H9 (cell line): ENCODE data around the gene MFSD1. TPM values are rescaled to one million over a fixed set of nuclear protein-coding genes. Genes with fewer than 3 reads are reported as not detected.

ENCODE experiments used
- DNase-seq: peaks from one replicate; pipeline ENCODE4 v3.0.0-alpha.2; 2017
- H2AFZ ChIP-seq: one replicate; pipeline ENCODE4 v1.6.1; 2013; ENCODE audit warnings: mild to moderate bottlenecking, low read length, control low read depth, moderate library complexity
- H2AK5ac ChIP-seq: 2 replicates; pipeline ENCODE4 v1.6.1; 2013; ENCODE audit warnings: low read length, control low read depth, mixed read lengths; ENCODE audit not compliant: insufficient read length
- H2BK120ac ChIP-seq: one replicate; pipeline ENCODE4 v1.6.1; 2013; ENCODE audit warnings: low read depth, mild to moderate bottlenecking, low read length, control low read depth, inconsistent platforms; ENCODE audit not compliant: poor library complexity, severe bottlenecking
- H2BK12ac ChIP-seq: 2 replicates; pipeline ENCODE4 v1.6.1; 2013; ENCODE audit warnings: low read length, control low read depth, mixed read lengths, low read depth; ENCODE audit not compliant: insufficient read length
- H2BK15ac ChIP-seq: 2 replicates; pipeline ENCODE4 v1.6.1; 2013; ENCODE audit warnings: low read depth, low read length, control low read depth
- H2BK20ac ChIP-seq: one replicate; pipeline ENCODE4 v1.6.1; 2013; ENCODE audit warnings: low read depth, mild to moderate bottlenecking, low read length, control low read depth, inconsistent platforms; ENCODE audit not compliant: poor library complexity, severe bottlenecking
- H2BK5ac ChIP-seq: 2 replicates; pipeline ENCODE4 v1.6.1; 2013; ENCODE audit warnings: low read length, control low read depth, mixed read lengths; ENCODE audit not compliant: insufficient read length
- H3K14ac ChIP-seq: 2 replicates; pipeline ENCODE4 v1.6.1; 2013; ENCODE audit warnings: low read length, control low read depth; ENCODE audit not compliant: insufficient read depth
- H3K18ac ChIP-seq: 2 replicates; pipeline ENCODE4 v1.6.1; 2013; ENCODE audit warnings: low read depth, mild to moderate bottlenecking, mixed read lengths, low read length, control low read depth; ENCODE audit not compliant: insufficient read length
- H3K23ac ChIP-seq: 2 replicates; pipeline ENCODE4 v1.6.1; 2013; ENCODE audit warnings: low read length, control low read depth, mixed read lengths, low read depth; ENCODE audit not compliant: insufficient read length
- H3K23me2 ChIP-seq: 2 replicates; pipeline ENCODE4 v1.6.1; 2013; ENCODE audit warnings: low read depth, mild to moderate bottlenecking, mixed read lengths, low read length, control low read depth; ENCODE audit not compliant: insufficient read length, poor library complexity, severe bottlenecking
- H3K27ac ChIP-seq: 2 replicates; pipeline ENCODE4 v1.5.1; 2013; ENCODE audit warnings: low read length, control low read depth, mixed read lengths, low read depth; ENCODE audit not compliant: insufficient read length
- H3K27me3 ChIP-seq: 2 replicates; pipeline ENCODE4 v1.6.1; 2013; ENCODE audit warnings: low read length, control low read depth, inconsistent platforms; ENCODE audit not compliant: insufficient read depth
- H3K4ac ChIP-seq: 2 replicates; pipeline ENCODE4 v1.6.1; 2013; ENCODE audit warnings: low read depth, mild to moderate bottlenecking, control low read depth, inconsistent platforms, low read length, moderate library complexity
- H3K4me1 ChIP-seq: 2 replicates; pipeline ENCODE4 v1.6.1; 2013; ENCODE audit warnings: low read length, control low read depth, inconsistent platforms; ENCODE audit not compliant: insufficient read depth
- H3K4me2 ChIP-seq: 2 replicates; pipeline ENCODE4 v1.6.1; 2013; ENCODE audit warnings: low read length, control low read depth, mixed read lengths; ENCODE audit not compliant: insufficient read length, insufficient read depth
- H3K56ac ChIP-seq: 2 replicates; pipeline ENCODE4 v1.6.1; 2013; ENCODE audit warnings: low read depth, mild to moderate bottlenecking, mixed read lengths, low read length, control low read depth; ENCODE audit not compliant: insufficient read length
- H3K79me1 ChIP-seq: 2 replicates; pipeline ENCODE4 v1.6.1; 2013; ENCODE audit warnings: low read depth, mild to moderate bottlenecking, moderate library complexity, low read length, control low read depth, inconsistent platforms; ENCODE audit not compliant: insufficient read depth, poor library complexity, severe bottlenecking
- H3K79me2 ChIP-seq: 2 replicates; pipeline ENCODE4 v1.6.1; 2013; ENCODE audit warnings: low read length, control low read depth, inconsistent platforms; ENCODE audit not compliant: insufficient read depth
- H3K9ac ChIP-seq: 2 replicates; pipeline ENCODE4 v1.6.1; 2013; ENCODE audit warnings: low read length, control low read depth, mixed read lengths; ENCODE audit not compliant: insufficient read length; ENCODE audit errors: extremely low read depth
- H3K9me3 ChIP-seq: one replicate; pipeline ENCODE4 v1.6.1; 2013; ENCODE audit warnings: low read depth, low read length, inconsistent platforms; ENCODE audit not compliant: control insufficient read depth
- H3T11ph ChIP-seq: one replicate; pipeline ENCODE4 v1.6.1; 2013; ENCODE audit warnings: mild to moderate bottlenecking, low read length, control low read depth, inconsistent platforms
- H4K20me1 ChIP-seq: one replicate; pipeline ENCODE4 v1.6.1; 2013; ENCODE audit not compliant: control insufficient read depth, insufficient read length, insufficient read depth
- H4K5ac ChIP-seq: 2 replicates; pipeline ENCODE4 v1.6.1; 2013; ENCODE audit warnings: low read depth, mild to moderate bottlenecking, mixed read lengths, low read length, control low read depth; ENCODE audit not compliant: insufficient read length
- H4K8ac ChIP-seq: replicated peaks from 2 replicates; pipeline ENCODE4 v1.6.1; 2013; ENCODE audit warnings: low read length, control low read depth, mixed read lengths, low read depth; ENCODE audit not compliant: insufficient read length
- H4K91ac ChIP-seq: 2 replicates; pipeline ENCODE4 v1.6.1; 2013; ENCODE audit warnings: low read depth, mild to moderate bottlenecking, moderate library complexity, mixed read lengths, low read length, control low read depth; ENCODE audit not compliant: insufficient read length
- H3K27ac Mint-ChIP-seq, 3 experiments: 2 replicates in 2 of 3; 3 replicates in 1 of 3; pipeline ENCODE4 v1.8.0; 2020 to 2021; ENCODE audit warnings: mixed read lengths in 3 of 3, mild to moderate bottlenecking in 1 of 3, moderate library complexity in 1 of 3
- H3K27me3 Mint-ChIP-seq: 2 replicates; pipeline ENCODE4 v1.8.0; 2021; ENCODE audit warnings: low read depth, mild to moderate bottlenecking, moderate library complexity, mixed read lengths
- H3K36me3 Mint-ChIP-seq, 3 experiments: 2 replicates in 2 of 3; 3 replicates in 1 of 3; pipeline ENCODE4 v1.8.0; 2020 to 2021; ENCODE audit warnings: low read depth in 3 of 3, mixed read lengths in 3 of 3; ENCODE audit not compliant: insufficient read depth in 1 of 3
- H3K4me1 Mint-ChIP-seq, 2 experiments: 2 replicates each; pipeline ENCODE4 v1.8.0; 2020; ENCODE audit warnings: mixed read lengths in 2 of 2
- H3K4me3 Mint-ChIP-seq, 2 experiments: 2 replicates in 1 of 2; 3 replicates in 1 of 2; pipeline ENCODE4 v1.8.0; 2020 to 2021; ENCODE audit warnings: mild to moderate bottlenecking in 2 of 2, mixed read lengths in 2 of 2, moderate library complexity in 1 of 2
- H3K9me3 Mint-ChIP-seq, 2 experiments: 2 replicates in 1 of 2; 3 replicates in 1 of 2; pipeline ENCODE4 v1.8.0; 2020; ENCODE audit warnings: mild to moderate bottlenecking in 2 of 2, mixed read lengths in 2 of 2, moderate library complexity in 1 of 2
- CTCF ChIP-seq: fragments of 200-600 bp; sonication (generic); conservative IDR thresholded peaks from 3 replicates; pipeline ENCODE4 v1.8.0; 2021; ENCODE audit warnings: antibody characterized with exemption, mild to moderate bottlenecking
- WGBS: extraction: QIAGEN DNeasy Blood & Tissue Kit; methylation state at CpG from one replicate; pipeline ENCODE4 v1.1.7; 2013; ENCODE audit warnings: missing lambda C conversion rate, low lambda C conversion rate, mixed read lengths; ENCODE audit not compliant: insufficient read length; ENCODE audit errors: extremely low coverage; 5-methylcytosine and 5-hydroxymethylcytosine counted together
- total RNA-seq: library from RNA; stranded (reverse); gene quantifications from 2 replicates; pipeline ENCODE4 v1.2.1, GENCODE V29; 2021

MFSD1 gene
- total RNA-seq, 1 experiment from 2014 or later: 9.5 TPM

DNA sequence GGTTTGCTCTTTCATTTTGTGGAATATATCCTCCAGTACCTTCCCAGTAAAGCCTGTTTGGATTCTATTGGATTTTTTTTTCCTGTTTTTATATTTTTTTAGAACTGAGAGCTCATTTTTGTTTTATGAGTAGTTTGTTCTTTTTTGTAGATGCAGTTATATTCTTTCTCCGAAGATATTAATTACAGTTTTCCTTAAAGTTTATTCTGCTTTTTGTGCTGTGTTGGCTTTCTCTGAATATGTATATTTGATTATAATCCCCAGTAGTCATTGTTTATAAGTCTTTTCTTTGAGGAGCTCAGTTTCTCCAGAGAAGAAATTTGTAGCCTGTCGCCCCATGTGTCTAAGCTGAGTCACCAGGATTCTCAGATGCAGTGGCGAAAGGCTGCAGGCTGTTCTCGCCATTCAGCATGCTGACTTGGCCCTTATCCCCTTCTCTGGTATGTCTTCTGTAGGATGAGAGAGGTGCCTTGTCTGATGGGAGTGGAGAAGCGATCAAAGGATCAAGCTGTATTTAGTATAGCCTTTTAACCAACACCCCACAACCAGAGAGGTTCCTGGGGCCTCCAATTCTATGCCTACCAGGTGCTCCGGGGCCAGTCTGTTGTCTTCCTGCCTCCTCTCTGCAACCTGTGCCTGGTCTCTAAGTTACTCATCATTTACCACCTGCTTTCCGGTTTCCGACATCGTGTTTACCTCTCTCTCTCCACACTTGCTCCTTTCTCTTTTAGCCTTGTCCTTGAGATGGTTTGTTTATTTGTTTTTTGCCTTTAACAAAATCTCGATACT lies 31.7 kb upstream of the MFSD1 start:
- no peak overlapping the region for H3K9ac ChIP-seq
- no peak for DNase-seq

More for the DNA sequence above, 31.7 kb upstream of the MFSD1 start:
- no peak overlapping the region for H3K27ac ChIP-seq
- no peaks in the 10 kb centered on the region for H3K79me1 ChIP-seq
- no peaks in the 10 kb centered on the region for H3K23me2 ChIP-seq
- no peak for TF ChIP-seq CTCF
- Mint-ChIP-seq H3K27me3 (no peaks in the 10 kb centered on the region), H3K9me3 (no peaks in the 10 kb centered on the region), H3K36me3 (no peaks in the 10 kb centered on the region), H3K4me3 (no peak overlapping the region), H3K4me1 (peaks cover 21 to 22% of the 10 kb centered on the region in 2 experiments), H3K27ac (no peak overlapping the region)
- no peaks in the 10 kb centered on the region for H3K27me3 ChIP-seq
- no peak overlapping the region for H3K14ac ChIP-seq
- H3K79me2 ChIP-seq: no peaks in the 10 kb centered on the region
- H3K56ac ChIP-seq: no peak overlapping the region
- no peak overlapping the region for H2BK5ac ChIP-seq
- H4K20me1 ChIP-seq: no peaks in the 10 kb centered on the region
- no CpG with 5 or more reads among the region's 10 CpGs for WGBS
- no peak overlapping the region for H2BK120ac ChIP-seq
- H4K5ac ChIP-seq: no peak overlapping the region
- no peak overlapping the region for H2BK12ac ChIP-seq
- no peak overlapping the region for H4K91ac ChIP-seq
- H3K4me2 ChIP-seq: no peak overlapping the region
- no peak overlapping the region for H4K8ac ChIP-seq
- no peak overlapping the region for H2AK5ac ChIP-seq
- no peaks in the 10 kb centered on the region for H3K9me3 ChIP-seq
- H2BK15ac ChIP-seq: no peak overlapping the region
- H3K4me1 ChIP-seq: no peaks in the 10 kb centered on the region; the same call in 1 of the 2 replicates
- no peak overlapping the region for H2BK20ac ChIP-seq
- no peak overlapping the region for H2AFZ ChIP-seq
- H3T11ph ChIP-seq: no peak overlapping the region
- no peak overlapping the region for H3K4ac ChIP-seq
- H3K23ac ChIP-seq: no peak overlapping the region
- no peak overlapping the region for H3K18ac ChIP-seq
